ENCODE measurements around the gene PIMREG. TPM values are rescaled to one million over a fixed set of nuclear protein-coding genes. Genes with fewer than 3 reads are reported as not detected.

Gene PIMREG
- total and polyA plus RNA-seq, 2 experiments from 2014 or later: 24.4 to 28.7 TPM

DNA sequence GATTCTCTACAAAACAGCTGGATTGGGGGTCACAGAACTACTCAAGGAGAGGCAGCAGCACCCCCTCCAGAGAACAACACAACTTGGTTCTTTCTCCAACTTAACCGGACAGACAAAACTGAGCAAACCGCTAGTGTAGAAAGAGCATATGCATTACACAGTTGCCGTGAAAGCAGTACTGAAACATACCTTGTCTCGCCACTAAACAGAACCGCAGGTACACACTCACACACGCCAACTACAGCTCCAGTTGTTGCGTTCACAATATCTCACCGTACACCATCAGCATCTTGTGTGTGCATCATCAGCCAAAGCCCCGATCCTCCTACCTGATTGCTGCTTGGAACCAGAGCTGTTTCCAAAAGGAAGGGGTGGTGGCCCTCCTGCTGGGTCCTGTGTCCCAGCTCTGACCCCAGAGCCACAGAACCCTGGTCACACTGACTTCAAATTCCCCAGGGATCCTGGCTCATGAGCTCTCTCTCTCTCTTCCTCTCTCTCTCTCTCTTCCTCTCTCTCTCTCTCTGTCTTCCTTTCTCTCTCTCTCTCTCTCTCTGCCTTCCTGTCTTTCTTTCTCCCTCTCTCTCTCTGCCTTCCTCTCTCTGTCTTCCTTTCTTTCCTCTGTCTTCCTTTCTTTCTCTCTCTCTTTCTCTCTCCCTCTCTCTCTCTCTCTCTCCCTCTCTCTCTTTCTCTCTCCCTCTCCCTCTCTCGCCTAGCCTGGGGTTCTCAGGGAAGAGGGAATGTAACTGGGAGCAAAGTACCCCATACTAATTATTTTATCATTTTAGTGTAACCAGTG lies 8.4 kb downstream of the PIMREG start:
- no peaks in the 10 kb centered on the region for H3K79me2 ChIP-seq (ENCODE audit: insufficient read depth)
- no peaks in the 10 kb centered on the region for H3K9me3 ChIP-seq (ENCODE audit: low read depth)
- no peaks in the 10 kb centered on the region for H3F3A ChIP-seq (ENCODE audit: insufficient read depth)
- no peaks in the 10 kb centered on the region for H3K9me2 ChIP-seq (ENCODE audit: insufficient read depth)
- no peak for TF ChIP-seq EZH2phosphoT487 (IDR thresholded peaks at IDR 0.05; ENCODE audit: insufficient read depth, low read depth)
- TF ChIP-seq EZH2 (IDR thresholded peaks at IDR 0.05; ENCODE audit: insufficient read depth, poor library complexity, severe bottlenecking): no peak
- H3K27me3 ChIP-seq (replicated peaks; ENCODE audit: insufficient read depth): no peaks in the 10 kb centered on the region
- no peak overlapping the region for H3K9ac ChIP-seq
- H4K20me1 ChIP-seq (ENCODE audit: insufficient read depth): no peaks in the 10 kb centered on the region
- peaks cover 10% of the 10 kb centered on the region for H3K4me1 ChIP-seq (ENCODE audit: insufficient read depth)
- DNase-seq: no peak
- 96 to 97% methylated on average over 10 of the region's 10 CpGs for WGBS, 2 experiments (ENCODE audit: low coverage in 1 of 2, low lambda C conversion rate in 2 of 2, missing lambda C conversion rate in 2 of 2)
- H2AFZ ChIP-seq: no peak overlapping the region
- no peak overlapping the region for H3K4me3 ChIP-seq
- in situ Hi-C loops (cut with MboI): no loop called here
- H3K27ac ChIP-seq: no peak overlapping the region
- H3K36me3 ChIP-seq (ENCODE audit: low read depth): no peaks in the 10 kb centered on the region
- no peak overlapping the region for H3K4me2 ChIP-seq (ENCODE audit: unreplicated experiment)

DNA sequence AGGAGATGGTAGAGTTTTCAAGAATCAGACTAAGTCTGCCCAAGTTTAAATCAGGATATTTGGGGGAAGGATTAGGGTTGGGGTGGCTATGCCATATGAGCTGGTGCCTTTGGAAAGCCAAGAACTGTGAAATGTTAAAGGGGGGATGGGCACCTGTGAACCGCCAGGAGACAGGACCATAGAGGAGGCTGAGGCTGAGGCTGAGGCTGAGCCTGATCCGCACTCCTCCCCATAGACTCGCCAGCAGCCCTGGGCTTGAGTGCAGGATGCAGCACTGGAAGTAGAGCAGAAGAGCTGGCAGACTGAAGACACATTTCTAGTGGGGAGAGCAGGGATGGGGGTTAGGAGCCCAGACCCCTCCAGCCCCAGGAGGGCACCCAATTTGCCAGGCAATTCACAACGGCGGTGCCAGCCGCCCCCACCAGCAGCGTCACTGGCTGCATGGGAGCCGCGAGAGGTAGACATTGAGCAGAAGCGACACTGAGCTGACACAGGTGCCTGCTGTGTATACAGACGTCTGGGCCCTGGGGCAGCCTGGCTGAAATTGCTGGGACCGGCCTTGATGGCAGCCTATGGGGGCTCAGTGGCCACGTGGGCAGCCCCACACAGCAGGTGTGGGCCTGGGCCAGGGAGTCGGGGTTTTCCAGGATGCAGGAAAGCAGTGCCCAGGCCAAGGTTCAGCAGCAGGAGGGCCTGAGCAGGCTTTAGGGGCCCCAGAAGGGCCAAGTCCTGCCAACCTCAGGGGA lies 9.2 kb downstream of the PIMREG start:
- H3K4me2 ChIP-seq (ENCODE audit: unreplicated experiment): no peak overlapping the region
- H3K9me2 ChIP-seq (ENCODE audit: insufficient read depth): no peaks in the 10 kb centered on the region
- H3K4me1 ChIP-seq (ENCODE audit: insufficient read depth): peaks cover 10% of the 10 kb centered on the region
- no peak overlapping the region for H3K27ac ChIP-seq
- TF ChIP-seq EZH2 (IDR thresholded peaks at IDR 0.05; ENCODE audit: insufficient read depth, poor library complexity, severe bottlenecking): no peak
- TF ChIP-seq EZH2phosphoT487 (IDR thresholded peaks at IDR 0.05; ENCODE audit: insufficient read depth, low read depth): no peak
- H3F3A ChIP-seq (ENCODE audit: insufficient read depth): no peaks in the 10 kb centered on the region
- no peak overlapping the region for H3K4me3 ChIP-seq
- H3K36me3 ChIP-seq (ENCODE audit: low read depth): no peaks in the 10 kb centered on the region
- no peak overlapping the region for H2AFZ ChIP-seq
- in situ Hi-C loops (cut with MboI): no loop called here
- no peaks in the 10 kb centered on the region for H3K79me2 ChIP-seq (ENCODE audit: insufficient read depth)
- WGBS, 2 experiments (ENCODE audit: low coverage in 1 of 2, low lambda C conversion rate in 2 of 2, missing lambda C conversion rate in 2 of 2): 89 to 96% methylated on average over 13 to 14 of the region's 14 CpGs
- H3K9me3 ChIP-seq (ENCODE audit: low read depth): no peaks in the 10 kb centered on the region
- DNase-seq: no peak
- H4K20me1 ChIP-seq (ENCODE audit: insufficient read depth): no peaks in the 10 kb centered on the region
- no peaks in the 10 kb centered on the region for H3K27me3 ChIP-seq (replicated peaks; ENCODE audit: insufficient read depth)
- no peak overlapping the region for H3K9ac ChIP-seq

GRCh38 chr17:6454495-6455320 lies 10.5 kb downstream of the PIMREG start:
- no peak for DNase-seq
- 58 to 66% methylated on average over 28 to 33 of the region's 35 CpGs for WGBS, 2 experiments (ENCODE audit: low coverage in 1 of 2, low lambda C conversion rate in 2 of 2, missing lambda C conversion rate in 2 of 2)
- no peak for TF ChIP-seq EZH2 (IDR thresholded peaks at IDR 0.05; ENCODE audit: insufficient read depth, poor library complexity, severe bottlenecking)
- TF ChIP-seq EZH2phosphoT487 (IDR thresholded peaks at IDR 0.05; ENCODE audit: insufficient read depth, low read depth): no peak

GRCh38 chr17:6455321-6455705 lies 11.1 kb downstream of the PIMREG start:
- H3K79me2 ChIP-seq (ENCODE audit: insufficient read depth): no peaks in the 10 kb centered on the region
- no peaks in the 10 kb centered on the region for H3K9me2 ChIP-seq (ENCODE audit: insufficient read depth)
- no peak overlapping the region for H3K9ac ChIP-seq
- in situ Hi-C loops (cut with MboI): no loop called here
- no peaks in the 10 kb centered on the region for H3K27me3 ChIP-seq (replicated peaks; ENCODE audit: insufficient read depth)
- H3K4me1 ChIP-seq (ENCODE audit: insufficient read depth): peaks cover 10% of the 10 kb centered on the region
- no peak for DNase-seq
- H3K4me3 ChIP-seq: no peak overlapping the region
- H4K20me1 ChIP-seq (ENCODE audit: insufficient read depth): no peaks in the 10 kb centered on the region
- no peak overlapping the region for H2AFZ ChIP-seq
- no peak overlapping the region for H3K27ac ChIP-seq
- no peaks in the 10 kb centered on the region for H3F3A ChIP-seq (ENCODE audit: insufficient read depth)
- H3K9me3 ChIP-seq (ENCODE audit: low read depth): no peaks in the 10 kb centered on the region
- WGBS, 2 experiments (ENCODE audit: low coverage in 1 of 2, low lambda C conversion rate in 2 of 2, missing lambda C conversion rate in 2 of 2): 56% methylated on average over 25 to 35 of the region's 35 CpGs
- no peak overlapping the region for H3K4me2 ChIP-seq (ENCODE audit: unreplicated experiment)
- H3K36me3 ChIP-seq (ENCODE audit: low read depth): no peaks in the 10 kb centered on the region
- TF ChIP-seq EZH2phosphoT487 (IDR thresholded peaks at IDR 0.05; ENCODE audit: insufficient read depth, low read depth) (no peak), EZH2 (IDR thresholded peaks at IDR 0.05; ENCODE audit: insufficient read depth, poor library complexity, severe bottlenecking) (no peak)

More at GRCh38 chr17:6454495-6455320, 10.5 kb downstream of the PIMREG start:
- Histone ChIP-seq H3K27me3 (replicated peaks; ENCODE audit: insufficient read depth) (no peaks in the 10 kb centered on the region), H3K4me2 (ENCODE audit: unreplicated experiment) (no peak overlapping the region), H3K4me1 (ENCODE audit: insufficient read depth) (peaks cover 10% of the 10 kb centered on the region), H3K9me3 (ENCODE audit: low read depth) (no peaks in the 10 kb centered on the region), H4K20me1 (ENCODE audit: insufficient read depth) (no peaks in the 10 kb centered on the region), H3F3A (ENCODE audit: insufficient read depth) (no peaks in the 10 kb centered on the region), H3K79me2 (ENCODE audit: insufficient read depth) (no peaks in the 10 kb centered on the region), H3K9me2 (ENCODE audit: insufficient read depth) (no peaks in the 10 kb centered on the region), H3K36me3 (ENCODE audit: low read depth) (no peaks in the 10 kb centered on the region), H2AFZ (no peak overlapping the region), H3K27ac (no peak overlapping the region), H3K4me3 (no peak overlapping the region), H3K9ac (no peak overlapping the region)
- in situ Hi-C loops (cut with MboI): no loop called here
